ENCODE measurements around the gene ANKRD22.
"Not testable (repeated sequence)": the region's sequence is repeated elsewhere in the genome, so short reads cannot be mapped to it uniquely, and the experiment has no call there.

The ANKRD22 gene

GRCh38 chr10:88877298-88877697, 25.7 kb upstream of the ANKRD22 start:
- DNase-seq (ENCODE audit: low spot score): no peak

GRCh38 chr10:88875081-88875480, 23.4 kb upstream of the ANKRD22 start:
- no peak for DNase-seq (ENCODE audit: low spot score)

GRCh38 chr10:88874281-88874680, 22.6 kb upstream of the ANKRD22 start:
- no peak for DNase-seq (ENCODE audit: low spot score)

- no peak for DNase-seq (ENCODE audit: low spot score)
These were observed 22.1 kb upstream of the ANKRD22 start for GRCh38 chr10:88873757-88874156.

- no peak for DNase-seq (ENCODE audit: low spot score)
These were observed 18.4 kb upstream of the ANKRD22 start for GRCh38 chr10:88870089-88870488.

- no peak for DNase-seq (ENCODE audit: low spot score)
These were observed 14.8 kb upstream of the ANKRD22 start for GRCh38 chr10:88866454-88866853.

- DNase-seq (ENCODE audit: low spot score): no peak
These were observed 13.7 kb upstream of the ANKRD22 start for GRCh38 chr10:88865281-88865876.

- DNase-seq (ENCODE audit: low spot score): no peak
These were observed 9.4 kb upstream of the ANKRD22 start for GRCh38 chr10:88861036-88861435.

- DNase-seq (ENCODE audit: low spot score): no peak
These were observed 6.8 kb upstream of the ANKRD22 start for GRCh38 chr10:88858491-88858890.

GRCh38 chr10:88857831-88858230, 6.2 kb upstream of the ANKRD22 start:
- DNase-seq (ENCODE audit: low spot score): no peak

GRCh38 chr10:88854684-88855083, 3.0 kb upstream of the ANKRD22 start:
- DNase-seq (ENCODE audit: low spot score): no peak

- DNase-seq (ENCODE audit: low spot score): no peak
These were observed 1.7 kb upstream of the ANKRD22 start for GRCh38 chr10:88853155-88853881.

GRCh38 chr10:88852327-88852726, 683 bp upstream of the ANKRD22 start:
- DNase-seq (ENCODE audit: low spot score): no peak

GRCh38 chr10:88850712-88851111, 932 bp downstream of the ANKRD22 start:
- DNase-seq (ENCODE audit: low spot score): no peak

- no peak for DNase-seq (ENCODE audit: low spot score)
These were observed 2.4 kb downstream of the ANKRD22 start for GRCh38 chr10:88849234-88849633.

- no peak for DNase-seq (ENCODE audit: low spot score)
These were observed 3.1 kb downstream of the ANKRD22 start for GRCh38 chr10:88848499-88848898.

GRCh38 chr10:88843171-88843570, 8.5 kb downstream of the ANKRD22 start:
- DNase-seq (ENCODE audit: low spot score): no peak

- no peak for DNase-seq (ENCODE audit: low spot score)
These were observed 10.1 kb downstream of the ANKRD22 start for GRCh38 chr10:88841316-88842111.

GRCh38 chr10:88840881-88841280, 10.8 kb downstream of the ANKRD22 start:
- no peak for DNase-seq (ENCODE audit: low spot score)

- DNase-seq (ENCODE audit: low spot score): no peak
These were observed 11.5 kb downstream of the ANKRD22 start for GRCh38 chr10:88840104-88840503.

- DNase-seq (ENCODE audit: low spot score): no peak
These were observed 12.8 kb downstream of the ANKRD22 start for GRCh38 chr10:88838766-88839350.

GRCh38 chr10:88837632-88838031, 14.0 kb downstream of the ANKRD22 start:
- not testable (repeated sequence) for DNase-seq (ENCODE audit: low spot score)

- DNase-seq (ENCODE audit: low spot score): no peak
These were observed 15.8 kb downstream of the ANKRD22 start for GRCh38 chr10:88835910-88836221.

Data from putamen (tissue), 1 donor.